ENCODE results near the gene ERCC5. TPM values are rescaled to one million over a fixed set of nuclear protein-coding genes. Genes with fewer than 3 reads are reported as not detected.

ERCC5 gene
- total and polyA plus RNA-seq, 2 donors (not counting 1 experiment from before 2014, with no cell fraction given) = 34.7 to 88.3 TPM

DNA sequence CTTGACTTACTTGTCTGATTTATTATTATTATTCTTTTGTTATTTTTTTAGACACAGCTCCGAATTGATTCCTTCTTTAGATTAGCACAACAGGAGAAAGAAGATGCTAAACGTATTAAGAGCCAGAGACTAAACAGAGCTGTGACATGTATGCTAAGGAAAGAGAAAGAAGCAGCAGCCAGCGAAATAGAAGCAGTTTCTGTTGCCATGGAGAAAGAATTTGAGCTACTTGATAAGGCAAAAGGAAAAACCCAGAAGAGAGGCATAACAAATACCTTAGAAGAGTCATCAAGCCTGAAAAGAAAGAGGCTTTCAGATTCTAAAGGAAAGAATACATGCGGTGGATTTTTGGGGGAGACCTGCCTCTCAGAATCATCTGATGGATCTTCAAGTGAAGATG, 29.4 kb downstream of the ERCC5 start:
- TF ChIP-seq, protein P1, sequence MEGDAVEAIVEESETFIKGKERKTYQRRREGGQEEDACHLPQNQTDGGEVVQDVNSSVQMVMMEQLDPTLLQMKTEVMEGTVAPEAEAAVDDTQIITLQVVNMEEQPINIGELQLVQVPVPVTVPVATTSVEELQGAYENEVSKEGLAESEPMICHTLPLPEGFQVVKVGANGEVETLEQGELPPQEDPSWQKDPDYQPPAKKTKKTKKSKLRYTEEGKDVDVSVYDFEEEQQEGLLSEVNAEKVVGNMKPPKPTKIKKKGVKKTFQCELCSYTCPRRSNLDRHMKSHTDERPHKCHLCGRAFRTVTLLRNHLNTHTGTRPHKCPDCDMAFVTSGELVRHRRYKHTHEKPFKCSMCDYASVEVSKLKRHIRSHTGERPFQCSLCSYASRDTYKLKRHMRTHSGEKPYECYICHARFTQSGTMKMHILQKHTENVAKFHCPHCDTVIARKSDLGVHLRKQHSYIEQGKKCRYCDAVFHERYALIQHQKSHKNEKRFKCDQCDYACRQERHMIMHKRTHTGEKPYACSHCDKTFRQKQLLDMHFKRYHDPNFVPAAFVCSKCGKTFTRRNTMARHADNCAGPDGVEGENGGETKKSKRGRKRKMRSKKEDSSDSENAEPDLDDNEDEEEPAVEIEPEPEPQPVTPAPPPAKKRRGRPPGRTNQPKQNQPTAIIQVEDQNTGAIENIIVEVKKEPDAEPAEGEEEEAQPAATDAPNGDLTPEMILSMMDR (IDR thresholded peaks at IDR 0.05) = no peak
- no peak for TF ChIP-seq EZH2 (IDR thresholded peaks at IDR 0.05; ENCODE audit: borderline replicate concordance, insufficient read depth, low read depth, low read length, poor library complexity, severe bottlenecking)
- Histone ChIP-seq H3K27ac (ENCODE audit: low read length in 2 of 2) (no peak overlapping the region), H2AFZ (ENCODE audit: insufficient read depth, low read depth, low read length, poor library complexity, severe bottlenecking) (no peak overlapping the region), H3K9me3 (ENCODE audit: control extremely low read depth in 1 of 3, control insufficient read depth in 2 of 3, insufficient read depth in 1 of 3, low read length in 2 of 3) (no peaks in the 10 kb centered on the region), H3K4me2 (replicated peaks; ENCODE audit: low read depth, low read length, poor library complexity, severe bottlenecking) (no peak overlapping the region), H3K9ac (ENCODE audit: low read length) (no peak overlapping the region), H3K36me3 (replicated peaks in 1 of 2; ENCODE audit: control extremely low read depth in 1 of 2, control insufficient read depth in 1 of 2, extremely low read depth in 1 of 2, insufficient read depth in 2 of 2, low read length in 1 of 2) (peaks cover 10 to 50% of the 10 kb centered on the region in 2 experiments), H3K4me3 (ENCODE audit: control extremely low read depth in 1 of 5, extremely low read depth in 1 of 5, insufficient read depth in 1 of 5, low read depth in 2 of 5, low read length in 4 of 5) (no peak overlapping the region), H3K79me2 (ENCODE audit: control insufficient read depth, insufficient read depth, low read length) (peaks cover 7% of the 10 kb centered on the region), H3K4me1 (ENCODE audit: control insufficient read depth in 2 of 2, insufficient read depth in 2 of 2, low read length in 2 of 2) (peaks cover 0 to 4% of the 10 kb centered on the region in 2 donors), H4K20me1 (ENCODE audit: control insufficient read depth, insufficient read depth, low read length, poor library complexity, severe bottlenecking) (peaks cover 14% of the 10 kb centered on the region), H3K27me3 (replicated peaks in 1 of 4; ENCODE audit: control extremely low read depth in 1 of 4, control insufficient read depth in 3 of 4, insufficient read depth in 4 of 4, low read length in 3 of 4) (no peaks in the 10 kb centered on the region)
- ATAC-seq (ENCODE audit: low read depth) (no peak), DNase-seq (no peak)
- intact Hi-C loops (cut with micrococcal nuclease) = no loop called here
- H3K4me1 Mint-ChIP-seq = peaks cover 5% of the 10 kb centered on the region
- H3K27ac Mint-ChIP-seq = no peak overlapping the region
- CTCF ChIA-PET = interaction anchor here (1.3 to 1.6 kb wide), 2 partner anchors 15 to 26 kb away, joined by 3 to 4 read pairs; no protein-coding TSS in a partner anchor
- H3K9me3 Mint-ChIP-seq (ENCODE audit: insufficient read depth) = no peaks in the 10 kb centered on the region
- 100% methylated on average over 3 of the region's 4 CpGs for WGBS (ENCODE audit: insufficient coverage)
- no peaks in the 10 kb centered on the region for H3K27me3 Mint-ChIP-seq
- no peak overlapping the region for H3K4me3 Mint-ChIP-seq
- POLR2A ChIA-PET = no interaction called here

DNA sequence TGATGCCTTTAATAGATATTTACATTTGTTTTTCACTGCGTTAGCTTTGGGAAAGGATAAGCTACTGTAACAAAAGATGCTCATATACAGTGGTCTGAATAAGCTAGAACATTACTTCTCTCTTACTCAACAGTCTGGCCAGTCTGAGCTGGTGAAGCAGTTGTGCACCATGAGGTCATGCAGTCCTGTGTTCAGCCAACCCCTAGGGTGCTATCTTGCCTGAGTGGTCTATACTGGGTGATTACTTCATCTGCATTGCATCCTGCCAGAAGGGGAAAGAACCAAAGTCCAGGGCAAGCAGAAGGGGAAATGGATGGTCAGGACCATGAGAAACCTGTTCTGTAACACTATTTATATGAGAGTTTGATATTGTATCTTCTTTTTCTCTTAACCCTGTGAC, 31.5 kb downstream of the ERCC5 start:
- intact Hi-C loops (cut with micrococcal nuclease) = no loop called here
- Mint-ChIP-seq H3K27me3 (no peaks in the 10 kb centered on the region), H3K4me3 (no peak overlapping the region), H3K9me3 (ENCODE audit: insufficient read depth) (no peaks in the 10 kb centered on the region), H3K4me1 (no peaks in the 10 kb centered on the region), H3K27ac (no peak overlapping the region)
- WGBS (ENCODE audit: insufficient coverage) = no CpG with 5 or more reads among the region's 1 CpG
- Histone ChIP-seq H3K27ac (ENCODE audit: low read length in 2 of 2) (no peak overlapping the region), H3K79me2 (ENCODE audit: control insufficient read depth, insufficient read depth, low read length) (no peaks in the 10 kb centered on the region), H3K4me3 (ENCODE audit: control extremely low read depth in 1 of 5, extremely low read depth in 1 of 5, insufficient read depth in 1 of 5, low read depth in 2 of 5, low read length in 4 of 5) (no peak overlapping the region), H3K4me2 (replicated peaks; ENCODE audit: low read depth, low read length, poor library complexity, severe bottlenecking) (no peak overlapping the region), H3K4me1 (ENCODE audit: control insufficient read depth in 2 of 2, insufficient read depth in 2 of 2, low read length in 2 of 2) (no peaks in the 10 kb centered on the region), H3K9me3 (ENCODE audit: control extremely low read depth in 1 of 3, control insufficient read depth in 2 of 3, insufficient read depth in 1 of 3, low read length in 2 of 3) (no peaks in the 10 kb centered on the region), H4K20me1 (ENCODE audit: control insufficient read depth, insufficient read depth, low read length, poor library complexity, severe bottlenecking) (peaks cover 7% of the 10 kb centered on the region), H3K36me3 (replicated peaks in 1 of 2; ENCODE audit: control extremely low read depth in 1 of 2, control insufficient read depth in 1 of 2, extremely low read depth in 1 of 2, insufficient read depth in 2 of 2, low read length in 1 of 2) (peaks cover 10 to 41% of the 10 kb centered on the region in 2 experiments), H3K27me3 (replicated peaks in 1 of 4; ENCODE audit: control extremely low read depth in 1 of 4, control insufficient read depth in 3 of 4, insufficient read depth in 4 of 4, low read length in 3 of 4) (no peaks in the 10 kb centered on the region), H3K9ac (ENCODE audit: low read length) (no peak overlapping the region), H2AFZ (ENCODE audit: insufficient read depth, low read depth, low read length, poor library complexity, severe bottlenecking) (no peak overlapping the region)
- ChIA-PET CTCF (interaction anchor here (0.7 kb wide), 1 partner anchor 27 kb away, joined by 3 read pairs; no protein-coding TSS in a partner anchor), POLR2A (no interaction called here)
- ATAC-seq (ENCODE audit: low read depth) (no peak), DNase-seq (no peak)
- TF ChIP-seq, protein P1 (IDR thresholded peaks at IDR 0.05) = no peak
- no peak for TF ChIP-seq EZH2 (IDR thresholded peaks at IDR 0.05; ENCODE audit: borderline replicate concordance, insufficient read depth, low read depth, low read length, poor library complexity, severe bottlenecking)
